SU-DHL-6 (cell line): Measurements from ENCODE around the gene C2CD2.

Source experiments
- H2AFZ ChIP-seq: fragments of 200-600 bp; sonication (generic); 2 replicates; pipeline ENCODE4 v1.6.1; 2014; ENCODE audit warnings: low read depth, mild to moderate bottlenecking, moderate library complexity, mixed read lengths, antibody characterized with exemption, low read length; ENCODE audit not compliant: severe bottlenecking
- H3F3A ChIP-seq: fragments of 200-600 bp; shearing (Covaris generic); 2 replicates; pipeline ENCODE4 v1.6.0; 2016; ENCODE audit warnings: antibody characterized with exemption, mild to moderate bottlenecking; ENCODE audit not compliant: insufficient read depth
- H3K27ac ChIP-seq: fragments of 200-600 bp; sonication (generic); 2 replicates; pipeline ENCODE4 v1.5.1; 2016; ENCODE audit warnings: low read depth, mild to moderate bottlenecking, low read length, moderate library complexity, mixed read lengths
- H3K27me3 ChIP-seq: fragments of 200-600 bp; sonication (generic), shearing (Covaris generic); 2 replicates; pipeline ENCODE4 v1.6.0; 2014; ENCODE audit warnings: mild to moderate bottlenecking, low read length
- H3K36me3 ChIP-seq: fragments of 200-600 bp; sonication (generic); 2 replicates; pipeline ENCODE4 v1.6.1; 2014; ENCODE audit warnings: mild to moderate bottlenecking, low read length, mixed read lengths
- H3K4me2 ChIP-seq: fragments of 300-600, 200-600 bp; shearing (Covaris generic), sonication (generic); 2 replicates; pipeline ENCODE4 v1.6.0; 2014; ENCODE audit warnings: low read length, low read depth, mild to moderate bottlenecking; ENCODE audit not compliant: poor library complexity, severe bottlenecking
- H3K4me3 ChIP-seq: fragments of 200-600 bp; sonication (generic); 2 replicates; pipeline ENCODE4 v1.5.1; 2014; ENCODE audit warnings: antibody characterized with exemption, low read length, mild to moderate bottlenecking, mixed read lengths; ENCODE audit not compliant: insufficient read depth, poor library complexity, severe bottlenecking
- H3K79me2 ChIP-seq: fragments of 200-600 bp; sonication (generic); 2 replicates; pipeline ENCODE4 v1.6.1; 2014; ENCODE audit warnings: mild to moderate bottlenecking, low read length, moderate library complexity; ENCODE audit not compliant: insufficient read depth
- H3K9ac ChIP-seq: fragments of 200-600 bp; sonication (generic); 2 replicates; pipeline ENCODE4 v1.7.0; 2014; ENCODE audit warnings: mild to moderate bottlenecking, low read length
- H3K9me2 ChIP-seq: fragments of 200-600 bp; sonication (generic); replicated peaks from 2 replicates; pipeline ENCODE4 v1.6.1; 2014; ENCODE audit warnings: low read length; ENCODE audit not compliant: insufficient read depth
- H3K9me3 ChIP-seq: fragments of 200-600 bp; sonication (generic); 2 replicates; pipeline ENCODE4 v1.6.1; 2014; ENCODE audit warnings: low read length, mixed read lengths; ENCODE audit not compliant: insufficient read depth
- H4K20me1 ChIP-seq: fragments of 200-600 bp; sonication (generic); 2 replicates; pipeline ENCODE4 v1.6.1; 2014; ENCODE audit warnings: low read depth, mild to moderate bottlenecking, antibody characterized with exemption, low read length, moderate library complexity, mixed read lengths
- EZH2phosphoT487 ChIP-seq: fragments of 200-600 bp; sonication (generic), shearing (Covaris generic); conservative IDR thresholded peaks from 2 replicates; pipeline ENCODE4 v1.6.1; 2018; ENCODE audit warnings: mild to moderate bottlenecking, antibody characterized with exemption, low read length, moderate library complexity, mixed read lengths
- TF ChIP-seq, protein P1 (sequence below): fragments of 200-600 bp; sonication (generic); IDR thresholded peaks from one replicate; pipeline ENCODE4 v1.5.1; 2017; ENCODE audit warnings: antibody characterized with exemption, mild to moderate bottlenecking, low read length, moderate library complexity; ENCODE audit not compliant: insufficient read depth, poor library complexity, severe bottlenecking

Gene C2CD2

DNA sequence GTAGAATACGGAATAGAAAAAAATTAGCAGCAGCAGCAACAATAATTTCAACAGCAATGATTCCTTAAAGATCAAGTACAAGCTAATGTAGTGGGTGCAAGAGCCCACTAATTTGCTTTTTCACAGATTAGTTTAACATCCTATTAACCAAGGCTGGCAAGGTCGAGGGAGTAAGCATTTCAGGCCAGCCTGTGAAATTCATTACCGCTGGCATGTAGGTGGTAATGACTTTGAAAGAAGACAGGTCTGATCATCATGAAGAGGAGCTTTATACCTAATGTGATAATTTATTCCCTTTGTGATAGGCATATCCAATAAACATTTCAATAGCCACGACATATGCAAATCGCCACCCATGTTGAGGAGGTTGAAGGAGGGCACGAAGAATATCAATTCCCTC, 63.5 kb downstream of the C2CD2 start:
- H3F3A ChIP-seq = no peaks in the 10 kb centered on the region
- no peaks in the 10 kb centered on the region for H3K27me3 ChIP-seq
- no peaks in the 10 kb centered on the region for H4K20me1 ChIP-seq
- no peaks in the 10 kb centered on the region for H3K9me2 ChIP-seq
- H3K36me3 ChIP-seq = no peaks in the 10 kb centered on the region
- no peak overlapping the region for H3K27ac ChIP-seq
- H3K9me3 ChIP-seq = no peaks in the 10 kb centered on the region
- TF ChIP-seq, protein P1, sequence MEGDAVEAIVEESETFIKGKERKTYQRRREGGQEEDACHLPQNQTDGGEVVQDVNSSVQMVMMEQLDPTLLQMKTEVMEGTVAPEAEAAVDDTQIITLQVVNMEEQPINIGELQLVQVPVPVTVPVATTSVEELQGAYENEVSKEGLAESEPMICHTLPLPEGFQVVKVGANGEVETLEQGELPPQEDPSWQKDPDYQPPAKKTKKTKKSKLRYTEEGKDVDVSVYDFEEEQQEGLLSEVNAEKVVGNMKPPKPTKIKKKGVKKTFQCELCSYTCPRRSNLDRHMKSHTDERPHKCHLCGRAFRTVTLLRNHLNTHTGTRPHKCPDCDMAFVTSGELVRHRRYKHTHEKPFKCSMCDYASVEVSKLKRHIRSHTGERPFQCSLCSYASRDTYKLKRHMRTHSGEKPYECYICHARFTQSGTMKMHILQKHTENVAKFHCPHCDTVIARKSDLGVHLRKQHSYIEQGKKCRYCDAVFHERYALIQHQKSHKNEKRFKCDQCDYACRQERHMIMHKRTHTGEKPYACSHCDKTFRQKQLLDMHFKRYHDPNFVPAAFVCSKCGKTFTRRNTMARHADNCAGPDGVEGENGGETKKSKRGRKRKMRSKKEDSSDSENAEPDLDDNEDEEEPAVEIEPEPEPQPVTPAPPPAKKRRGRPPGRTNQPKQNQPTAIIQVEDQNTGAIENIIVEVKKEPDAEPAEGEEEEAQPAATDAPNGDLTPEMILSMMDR = no peak
- TF ChIP-seq EZH2phosphoT487 = no peak
- no peak overlapping the region for H3K9ac ChIP-seq
- no peak overlapping the region for H3K4me3 ChIP-seq
- no peak overlapping the region for H3K4me2 ChIP-seq
- H3K79me2 ChIP-seq = no peaks in the 10 kb centered on the region
- H2AFZ ChIP-seq = no peak overlapping the region

DNA sequence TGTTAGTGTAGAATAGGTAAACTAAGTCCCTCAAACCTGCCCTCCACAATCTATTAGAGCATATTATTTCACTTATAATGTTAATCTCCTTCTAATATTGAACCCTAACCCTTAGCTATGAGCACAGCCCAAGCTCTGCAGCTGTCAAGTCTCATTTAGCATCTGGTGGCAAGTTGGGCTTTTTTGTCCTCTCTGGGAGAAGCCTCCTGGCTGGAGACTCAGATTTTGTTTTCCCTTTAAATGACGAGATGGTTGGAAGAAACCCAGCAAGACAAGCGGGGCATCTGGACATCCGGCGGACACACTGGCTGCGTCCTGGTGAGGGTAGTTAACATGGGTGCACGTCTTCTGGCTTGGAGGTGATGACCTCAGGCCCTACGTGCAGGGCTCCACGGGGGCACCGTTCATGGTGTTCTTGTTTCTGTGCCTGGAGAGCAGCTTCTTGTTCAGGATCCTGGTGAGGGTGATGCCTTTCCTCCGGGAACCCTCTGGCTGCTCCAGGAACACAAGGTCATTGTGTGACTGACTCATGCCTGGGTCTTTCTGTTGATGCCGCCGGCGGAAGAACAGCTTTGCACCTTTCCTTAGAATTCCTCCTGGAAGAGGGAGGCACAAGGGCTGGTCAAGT, 65.0 kb downstream of the C2CD2 start:
- Histone ChIP-seq H3K27ac (no peak overlapping the region), H3K27me3 (no peaks in the 10 kb centered on the region), H2AFZ (no peak overlapping the region), H3K4me2 (no peak overlapping the region), H3K36me3 (no peaks in the 10 kb centered on the region), H3K9ac (no peak overlapping the region), H4K20me1 (no peaks in the 10 kb centered on the region), H3F3A (no peaks in the 10 kb centered on the region), H3K79me2 (no peaks in the 10 kb centered on the region), H3K9me3 (no peaks in the 10 kb centered on the region), H3K4me3 (no peak overlapping the region), H3K9me2 (no peaks in the 10 kb centered on the region)
- TF ChIP-seq, protein P1 = no peak
- no peak for TF ChIP-seq EZH2phosphoT487

GRCh38 chr21:41887667-41888066, 66.2 kb downstream of the C2CD2 start:
- Histone ChIP-seq H2AFZ (no peak overlapping the region), H3F3A (no peaks in the 10 kb centered on the region)

More at GRCh38 chr21:41887667-41888066, 66.2 kb downstream of the C2CD2 start:
- Histone ChIP-seq H3K79me2 (no peaks in the 10 kb centered on the region), H3K27ac (no peak overlapping the region), H3K27me3 (no peaks in the 10 kb centered on the region), H3K9ac (no peak overlapping the region), H3K9me2 (no peaks in the 10 kb centered on the region), H3K4me3 (no peak overlapping the region), H3K9me3 (no peaks in the 10 kb centered on the region), H3K36me3 (no peaks in the 10 kb centered on the region), H3K4me2 (no peak overlapping the region), H4K20me1 (no peaks in the 10 kb centered on the region)
- TF ChIP-seq, protein P1 = no peak
- no peak for TF ChIP-seq EZH2phosphoT487
